HepG2 (cell line): Measurements from ENCODE around the gene CREB1.

Experiments
- BHLHE40 ChIP-seq: IDR thresholded peaks from 2 replicates; pipeline ENCODE4 v1.6.1; 2011; ENCODE audit warnings: low read length, improper control_type of control experiment
- CCAR2 ChIP-seq: fragments of 200-400 bp; formaldehyde crosslinking; optimal IDR thresholded peaks from 2 replicates; pipeline ENCODE3; 2018; ENCODE audit warnings: low read depth, mild to moderate bottlenecking, low read length, moderate library complexity
- EP300 ChIP-seq, 3 experiments: sonication (generic) in 1 of 3; formaldehyde crosslinking in 1 of 3; IDR thresholded peaks; 2 replicates each; pipeline versions ENCODE4 v1.5.1 to v1.6.1; 2011 to 2020; ENCODE audit warnings: low read depth in 2 of 3, low read length in 2 of 3, borderline replicate concordance in 1 of 3, improper control_type of control experiment in 1 of 3, mild to moderate bottlenecking in 1 of 3, missing genetic modification reagents in 1 of 3, moderate library complexity in 1 of 3
- IRF2 ChIP-seq: IDR thresholded peaks from 2 replicates; pipeline ENCODE4 v1.6.1; 2018; ENCODE audit warnings: missing genetic modification reagents, missing compliant biosample characterization
- JUN ChIP-seq: sonication (generic); formaldehyde crosslinking; IDR thresholded peaks from 2 replicates; pipeline ENCODE4 v1.4.0; 2020; ENCODE audit warnings: mild to moderate bottlenecking, missing genetic modification reagents
- PATZ1 ChIP-seq: sonication (generic); formaldehyde crosslinking; IDR thresholded peaks from 2 replicates; pipeline ENCODE4 v1.4.0; 2020; ENCODE audit warnings: missing genetic modification reagents
- ZFP1 ChIP-seq: IDR thresholded peaks from 2 replicates; pipeline ENCODE4 v1.6.1; 2016
- ZNF549 ChIP-seq: sonication (generic); formaldehyde crosslinking; IDR thresholded peaks from 2 replicates; pipeline ENCODE4 v1.5.0; 2020; ENCODE audit warnings: missing genetic modification reagents
- ZSCAN5A ChIP-seq: sonication (generic); formaldehyde crosslinking; IDR thresholded peaks from 2 replicates; pipeline ENCODE4 v1.8.0; 2022; ENCODE audit warnings: mild to moderate bottlenecking, missing genetic modification reagents, borderline replicate concordance

GRCh38 chr2:207584952-207585351 is 55.2 kb downstream of the CREB1 start:
- no peak for TF ChIP-seq ZSCAN5A (CRISPR knock-in tag)
- TF ChIP-seq CCAR2 = no peak
- TF ChIP-seq ZFP1 (CRISPR knock-in tag) = no peak
- TF ChIP-seq EP300 (IDR thresholded peaks at IDR 0.05; ENCODE audit: low read depth in 2 of 2, low read length in 2 of 2) = no peak
- TF ChIP-seq EP300 (CRISPR knock-in tag; IDR thresholded peaks at IDR 0.05; ENCODE audit: borderline replicate concordance) = no peak
- TF ChIP-seq ZNF549 (CRISPR knock-in tag) = no peak
- no peak for TF ChIP-seq JUN (CRISPR knock-in tag)
- TF ChIP-seq BHLHE40 = no peak
- no peak for TF ChIP-seq PATZ1 (CRISPR knock-in tag)
- TF ChIP-seq IRF2 (CRISPR knock-in tag) = no peak
